Mesodermal cell (in vitro differentiated cells): ENCODE data around the gene MORN1.

Experiments used
- H3K27ac ChIP-seq: 2 replicates; pipeline ENCODE4 v1.7.0; 2013; ENCODE audit warnings: mild to moderate bottlenecking, low read depth, low read length, moderate library complexity; ENCODE audit not compliant: severe bottlenecking
- H3K36me3 ChIP-seq: 2 replicates; pipeline ENCODE4 v1.7.1; 2013; ENCODE audit warnings: mild to moderate bottlenecking, low read length, moderate library complexity; ENCODE audit not compliant: control insufficient read depth, insufficient read depth
- H3K4me1 ChIP-seq: one replicate; pipeline ENCODE4 v1.7.1; 2013; ENCODE audit warnings: mild to moderate bottlenecking, low read length; ENCODE audit not compliant: insufficient read depth, control insufficient read depth, poor library complexity, severe bottlenecking
- H3K4me3 ChIP-seq: 2 replicates; pipeline ENCODE4 v1.7.0; 2013; ENCODE audit warnings: low read length, control low read depth, mild to moderate bottlenecking; ENCODE audit not compliant: insufficient read depth, poor library complexity, severe bottlenecking; ENCODE audit errors: extremely low read depth
- H3K9me3 ChIP-seq: 2 replicates; pipeline ENCODE4 v1.7.1; 2013; ENCODE audit warnings: mild to moderate bottlenecking, low read length, moderate library complexity; ENCODE audit not compliant: control insufficient read depth
- WGBS, 2 experiments: methylation state at CpG; one replicate each; pipeline ENCODE4 v1.1.5; 2013; ENCODE audit warnings: missing lambda C conversion rate in 2 of 2; ENCODE audit not compliant: insufficient coverage in 2 of 2; 5-methylcytosine and 5-hydroxymethylcytosine counted together

The MORN1 gene

DNA sequence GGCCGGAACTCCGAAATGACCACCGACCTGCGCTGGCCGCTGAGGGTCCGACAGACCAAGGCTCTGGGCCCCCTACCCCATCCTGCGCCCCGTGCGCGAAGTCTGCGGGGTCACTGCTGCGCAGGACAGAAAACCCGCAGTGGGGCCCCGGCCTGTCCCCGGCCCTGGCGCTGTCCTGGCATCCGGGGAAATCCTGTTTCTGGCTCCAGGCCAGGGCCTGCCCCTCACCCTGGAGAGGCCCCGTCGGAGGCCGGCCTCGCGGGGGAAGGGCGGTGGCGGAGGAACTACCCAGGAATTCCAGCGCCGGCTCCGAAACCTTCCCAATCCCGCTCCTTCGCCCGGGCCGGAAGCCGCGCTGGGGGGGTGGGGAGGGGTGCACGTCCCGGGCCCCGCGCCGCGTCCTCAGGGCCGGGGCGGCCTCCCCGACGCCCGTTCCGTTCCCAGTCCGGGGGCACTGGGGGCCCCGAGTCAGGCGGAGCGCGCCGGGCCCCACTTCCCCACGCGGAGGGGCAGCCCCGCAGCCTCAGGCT, 77.0 kb downstream of the MORN1 start:
- H3K4me1 ChIP-seq, result peaks cover 48% of the 10 kb centered on the region

GRCh38 chr1:2313651-2314261, 77.6 kb downstream of the MORN1 start:
- peak overlapping the region; percentile 93 for H3K27ac ChIP-seq
- WGBS, 2 experiments, result 55 to 58% methylated on average over 13 to 18 of the region's 18 CpGs
- peak overlapping the region; percentile 45 for H3K4me3 ChIP-seq
- no peaks in the 10 kb centered on the region for H3K9me3 ChIP-seq
- peaks cover 10% of the 10 kb centered on the region for H3K36me3 ChIP-seq
- H3K4me1 ChIP-seq, result peaks cover 48% of the 10 kb centered on the region

More for the DNA sequence above, 77.0 kb downstream of the MORN1 start:
- no peaks in the 10 kb centered on the region for H3K9me3 ChIP-seq
- H3K4me3 ChIP-seq, result peak overlapping the region; percentile 45
- H3K36me3 ChIP-seq, result peaks cover 4% of the 10 kb centered on the region
- WGBS, 2 experiments, result 5 to 7% methylated on average over 27 to 33 of the region's 54 CpGs
- H3K27ac ChIP-seq, result peak overlapping the region; percentile 93

DNA sequence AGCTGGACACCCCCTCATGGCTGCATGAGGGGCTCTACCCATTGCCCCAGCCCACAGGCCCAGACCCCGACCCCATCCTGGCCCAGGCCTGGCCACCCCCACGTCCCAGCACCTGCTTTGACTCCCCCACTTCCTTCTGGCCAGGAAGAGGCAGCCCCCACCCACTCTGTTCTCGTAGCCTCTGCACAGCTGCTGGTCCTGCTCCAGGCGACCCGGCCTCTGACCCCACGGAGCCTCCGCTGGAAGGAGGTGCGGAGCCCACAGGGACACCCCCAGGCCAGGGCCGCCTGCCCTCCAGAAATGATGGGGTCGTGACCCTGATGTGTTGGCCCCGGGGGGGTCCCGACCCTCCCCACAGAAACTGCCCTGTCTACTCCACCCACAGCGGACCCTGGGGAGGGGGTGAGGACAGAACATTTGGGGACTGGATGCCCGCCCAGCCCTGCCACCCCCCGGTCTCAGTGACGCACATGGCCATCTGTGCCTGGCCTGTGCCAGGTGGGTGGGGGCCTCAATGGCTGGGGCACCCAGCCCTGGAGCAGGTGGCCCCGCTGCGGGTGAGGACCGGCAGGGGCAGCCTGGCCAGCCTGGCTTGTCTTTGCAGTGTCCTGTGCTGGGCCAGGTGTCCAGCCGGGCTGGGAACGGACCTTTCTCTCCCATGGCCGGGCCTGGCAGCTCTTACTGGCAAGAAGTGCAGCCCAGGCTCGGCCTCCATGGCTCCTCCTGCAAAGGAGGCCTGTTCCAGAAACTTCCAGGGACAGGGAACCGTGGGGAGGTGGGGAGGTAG, 78.6 kb downstream of the MORN1 start:
- no peak overlapping the region for H3K27ac ChIP-seq
- H3K9me3 ChIP-seq, result no peaks in the 10 kb centered on the region
- H3K4me1 ChIP-seq, result peaks cover 48% of the 10 kb centered on the region
- WGBS, 2 experiments, result 90 to 91% methylated on average over 12 to 16 of the region's 24 CpGs
- peaks cover 20% of the 10 kb centered on the region for H3K36me3 ChIP-seq
- H3K4me3 ChIP-seq, result no peak overlapping the region

DNA sequence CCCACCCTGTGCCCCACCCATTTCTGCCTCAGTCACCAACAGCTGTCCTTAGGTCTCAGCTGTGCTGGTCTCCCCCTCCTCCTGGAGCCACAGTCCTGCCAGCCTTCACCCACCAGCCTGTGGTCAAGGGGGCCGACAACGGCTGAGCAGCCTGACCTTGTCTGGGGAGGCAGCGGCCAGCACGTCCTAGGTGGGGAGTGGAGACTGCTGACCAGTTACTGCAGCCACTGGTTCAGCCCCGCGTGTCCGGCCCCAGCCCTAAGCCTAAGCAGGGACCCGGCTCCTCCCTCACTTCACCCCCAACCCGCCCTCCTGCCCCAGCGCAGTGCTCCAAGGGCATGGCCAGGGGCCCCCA, 79.2 kb downstream of the MORN1 start:
- H3K36me3 ChIP-seq, result peaks cover 26% of the 10 kb centered on the region
- H3K9me3 ChIP-seq, result no peaks in the 10 kb centered on the region
- no peak overlapping the region for H3K4me3 ChIP-seq
- 86 to 93% methylated on average over 8 of the region's 10 CpGs for WGBS, 2 experiments
- no peak overlapping the region for H3K27ac ChIP-seq
- peaks cover 48% of the 10 kb centered on the region for H3K4me1 ChIP-seq

- no peaks in the 10 kb centered on the region for H3K9me3 ChIP-seq
- peak overlapping the region; percentile 10 for H3K27ac ChIP-seq
- H3K36me3 ChIP-seq, result peaks cover 32% of the 10 kb centered on the region
- H3K4me3 ChIP-seq, result no peak overlapping the region
- 49 to 50% methylated on average over 17 to 20 of the region's 21 CpGs for WGBS, 2 experiments
- H3K4me1 ChIP-seq, result peaks cover 41% of the 10 kb centered on the region
These were observed 79.9 kb downstream of the MORN1 start for GRCh38 chr1:2311184-2312032.

- no peak overlapping the region for H3K4me3 ChIP-seq
- H3K9me3 ChIP-seq, result no peaks in the 10 kb centered on the region
- H3K4me1 ChIP-seq, result peaks cover 32% of the 10 kb centered on the region
- H3K27ac ChIP-seq, result peak overlapping the region; percentile 10
- H3K36me3 ChIP-seq, result peaks cover 40% of the 10 kb centered on the region
- WGBS, 2 experiments, result 96 to 97% methylated on average over 23 to 27 of the region's 28 CpGs
These were observed 80.8 kb downstream of the MORN1 start for GRCh38 chr1:2310332-2311183.

GRCh38 chr1:2308844-2309243, 82.5 kb downstream of the MORN1 start:
- WGBS, 2 experiments, result 93% methylated on average over 18 to 19 of the region's 20 CpGs
- Histone ChIP-seq H3K4me1 (peaks cover 27% of the 10 kb centered on the region), H3K4me3 (no peak overlapping the region), H3K27ac (no peak overlapping the region), H3K9me3 (no peaks in the 10 kb centered on the region), H3K36me3 (peaks cover 56% of the 10 kb centered on the region)

DNA sequence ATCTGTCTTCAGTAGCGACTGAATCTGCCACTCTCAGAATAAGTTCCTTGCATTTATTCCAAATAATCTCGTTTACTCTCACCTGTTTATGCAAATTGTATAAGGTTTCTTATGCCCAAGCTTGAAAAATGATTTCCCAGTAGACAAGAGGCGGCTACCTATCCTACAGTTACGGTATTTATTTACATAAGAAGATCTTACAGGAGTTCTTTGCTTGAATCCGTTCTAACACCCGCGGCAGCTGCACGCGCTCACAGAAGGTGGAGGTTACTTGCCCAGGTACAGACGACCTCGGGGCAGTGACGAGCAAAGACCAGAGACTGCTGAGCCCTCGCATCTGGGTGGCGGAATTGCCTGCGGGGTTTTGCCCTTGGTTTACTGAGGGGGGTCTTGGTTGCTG, 83.4 kb downstream of the MORN1 start:
- WGBS, 2 experiments, result 94 to 96% methylated on average over 12 to 15 of the region's 15 CpGs
- H3K4me3 ChIP-seq, result no peak overlapping the region
- peak overlapping the region; percentile 29 for H3K27ac ChIP-seq

GRCh38 chr1:2307064-2307605, 84.2 kb downstream of the MORN1 start:
- H3K4me3 ChIP-seq, result no peak overlapping the region
- no peak overlapping the region for H3K27ac ChIP-seq
- peaks cover 73% of the 10 kb centered on the region for H3K36me3 ChIP-seq
- 96 to 97% methylated on average over 31 to 37 of the region's 41 CpGs for WGBS, 2 experiments
- peaks cover 11% of the 10 kb centered on the region for H3K4me1 ChIP-seq
- no peaks in the 10 kb centered on the region for H3K9me3 ChIP-seq

More for the DNA sequence above, 83.4 kb downstream of the MORN1 start:
- Histone ChIP-seq H3K36me3 (peaks cover 65% of the 10 kb centered on the region), H3K9me3 (no peaks in the 10 kb centered on the region), H3K4me1 (peaks cover 19% of the 10 kb centered on the region)
